GM12872 (cell line): ENCODE measurements around the gene ATP6V1C2.

Source experiments
- TF ChIP-seq, protein P1 (sequence below): IDR thresholded peaks from 3 replicates; pipeline ENCODE4 v1.5.1; 2011; ENCODE audit warnings: low read depth, mild to moderate bottlenecking, low read length, moderate library complexity; ENCODE audit not compliant: insufficient read depth

Gene ATP6V1C2

DNA sequence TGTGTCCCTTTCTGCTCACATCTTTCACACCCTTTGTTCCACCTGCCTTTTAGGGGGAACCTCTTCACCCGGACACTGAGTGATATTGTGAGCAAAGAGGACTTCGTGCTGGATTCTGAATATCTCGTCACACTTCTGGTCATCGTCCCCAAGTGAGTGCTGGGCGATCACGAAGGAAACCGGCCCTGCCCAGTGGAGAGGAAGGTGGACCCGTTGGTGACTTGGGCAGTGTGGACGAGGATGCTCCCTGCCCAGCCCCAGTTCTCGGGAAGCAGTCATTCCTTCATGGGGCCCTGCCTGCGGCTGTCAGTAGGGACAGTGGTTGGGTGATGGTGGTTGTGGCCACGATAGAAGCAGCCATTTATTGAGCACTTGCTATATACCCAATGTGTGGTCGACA is 50.4 kb downstream of the ATP6V1C2 start:
- TF ChIP-seq, protein P1, sequence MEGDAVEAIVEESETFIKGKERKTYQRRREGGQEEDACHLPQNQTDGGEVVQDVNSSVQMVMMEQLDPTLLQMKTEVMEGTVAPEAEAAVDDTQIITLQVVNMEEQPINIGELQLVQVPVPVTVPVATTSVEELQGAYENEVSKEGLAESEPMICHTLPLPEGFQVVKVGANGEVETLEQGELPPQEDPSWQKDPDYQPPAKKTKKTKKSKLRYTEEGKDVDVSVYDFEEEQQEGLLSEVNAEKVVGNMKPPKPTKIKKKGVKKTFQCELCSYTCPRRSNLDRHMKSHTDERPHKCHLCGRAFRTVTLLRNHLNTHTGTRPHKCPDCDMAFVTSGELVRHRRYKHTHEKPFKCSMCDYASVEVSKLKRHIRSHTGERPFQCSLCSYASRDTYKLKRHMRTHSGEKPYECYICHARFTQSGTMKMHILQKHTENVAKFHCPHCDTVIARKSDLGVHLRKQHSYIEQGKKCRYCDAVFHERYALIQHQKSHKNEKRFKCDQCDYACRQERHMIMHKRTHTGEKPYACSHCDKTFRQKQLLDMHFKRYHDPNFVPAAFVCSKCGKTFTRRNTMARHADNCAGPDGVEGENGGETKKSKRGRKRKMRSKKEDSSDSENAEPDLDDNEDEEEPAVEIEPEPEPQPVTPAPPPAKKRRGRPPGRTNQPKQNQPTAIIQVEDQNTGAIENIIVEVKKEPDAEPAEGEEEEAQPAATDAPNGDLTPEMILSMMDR = no peak

GRCh38 chr2:10772201-10772867 is 50.9 kb downstream of the ATP6V1C2 start:
- TF ChIP-seq, protein P1 = no peak

DNA sequence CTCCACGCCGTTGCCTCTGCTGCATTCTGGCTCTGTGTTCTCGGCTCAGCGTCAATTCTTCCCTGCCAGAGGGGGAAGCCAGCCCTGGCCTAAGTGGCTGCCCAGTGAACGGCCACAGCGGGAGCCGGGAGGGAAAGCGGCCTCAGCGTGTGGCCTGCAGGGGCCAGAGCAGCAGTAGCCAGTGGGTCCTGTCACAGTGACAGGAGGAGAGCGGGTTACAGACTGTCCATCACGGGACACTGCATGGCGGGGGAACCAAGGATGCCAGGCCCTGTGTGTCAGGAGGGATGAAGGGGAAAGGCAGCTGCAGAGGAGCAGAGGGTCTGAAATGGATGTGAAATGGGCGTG is 51.4 kb downstream of the ATP6V1C2 start:
- TF ChIP-seq, protein P1 = no peak

DNA sequence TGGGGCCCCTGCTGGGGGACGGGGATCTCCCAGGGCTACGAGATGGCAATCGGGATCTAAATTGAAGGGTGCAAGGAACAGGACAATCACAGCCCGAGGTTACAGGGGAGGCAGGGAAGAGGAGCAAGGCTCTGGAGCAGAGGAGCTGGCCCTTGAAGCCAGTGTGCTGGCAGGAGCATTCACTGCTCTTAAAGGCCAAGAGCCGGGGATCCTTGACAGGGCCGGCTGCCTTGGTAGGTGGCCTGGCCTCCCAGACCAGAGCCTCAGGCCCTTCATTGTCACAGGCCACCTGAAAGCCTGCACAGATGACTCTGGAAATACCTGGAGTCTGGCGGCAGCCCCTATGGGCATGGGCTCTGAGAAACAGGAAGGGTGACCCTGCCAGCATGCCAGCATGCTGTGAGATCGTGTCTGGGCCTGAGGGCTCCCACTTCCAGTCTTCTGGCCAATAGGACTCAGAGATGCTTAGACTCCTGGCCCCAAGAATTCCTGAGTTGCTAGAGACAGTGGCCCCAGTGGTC is 52.5 kb downstream of the ATP6V1C2 start:
- TF ChIP-seq, protein P1 = no peak

- TF ChIP-seq, protein P1 = no peak
Observed at GRCh38 chr2:10774394-10774793, 53.0 kb downstream of the ATP6V1C2 start.

GRCh38 chr2:10775021-10775780 is 53.8 kb downstream of the ATP6V1C2 start:
- TF ChIP-seq, protein P1 = no peak

DNA sequence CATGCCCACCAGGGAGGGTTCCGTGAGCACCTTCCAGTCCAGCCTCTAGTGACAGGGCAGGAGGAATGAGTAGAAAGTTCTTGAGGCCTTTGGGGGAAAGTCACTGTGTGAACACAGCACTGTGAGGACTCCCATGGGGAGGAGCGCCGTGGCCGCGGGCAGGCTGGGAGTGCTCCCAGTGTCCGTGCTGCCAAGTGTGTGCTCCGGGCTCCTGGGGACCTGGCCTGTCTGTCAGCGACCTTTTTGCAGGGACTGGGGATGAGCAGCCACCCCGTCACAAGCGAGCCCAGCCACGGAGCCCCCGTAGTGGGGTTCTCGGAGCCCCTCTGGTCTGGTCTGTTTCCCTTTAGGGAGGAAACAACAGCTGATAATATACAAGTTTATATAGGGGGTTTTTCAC is 54.4 kb downstream of the ATP6V1C2 start:
- TF ChIP-seq, protein P1 = no peak
